Tibial artery (tissue), 4 donors: Measurements from ENCODE around the gene ZC3H12C.
"Not testable (repeated sequence)": the region's sequence is repeated elsewhere in the genome, so short reads cannot be mapped to it uniquely, and the experiment has no call there.

Source experiments
- DNase-seq, 2 donors: peaks; one replicate each; pipeline ENCODE4 v3.0.0-alpha.2; 2019
- H3K27ac ChIP-seq, 2 donors: fragments of 200-600 bp; sonication (generic) in 1 of 2; 1 replicate in 1 of 2; 2 replicates in 1 of 2; pipeline ENCODE4 v1.5.1; 2018 to 2019; ENCODE audit warnings: mild to moderate bottlenecking in 1 of 2
- H3K27me3 ChIP-seq, 2 donors: fragments of 200-600 bp; sonication (generic) in 1 of 2; one replicate each; pipeline versions ENCODE4 v1.5.1 to v1.6.0; 2016 to 2019
- H3K36me3 ChIP-seq, 3 donors: fragments of 200-600 bp; sonication (generic) in 2 of 3; one replicate each; pipeline ENCODE4 v1.5.1; 2016 to 2019; ENCODE audit warnings: mild to moderate bottlenecking in 2 of 3
- H3K4me1 ChIP-seq, 4 donors: fragments of 200-600 bp; sonication (generic) in 2 of 4; 1 replicate in 3 of 4; 2 replicates in 1 of 4; pipeline ENCODE4 v1.5.1; 2016 to 2019
- H3K4me3 ChIP-seq, 2 donors: fragments of 200-600 bp; sonication (generic) in 1 of 2; 1 replicate in 1 of 2; 2 replicates in 1 of 2; pipeline ENCODE4 v1.5.1; 2018 to 2019; ENCODE audit warnings: mild to moderate bottlenecking in 2 of 2
- H3K9me3 ChIP-seq, 3 donors: fragments of 200-600 bp; sonication (generic) in 1 of 3; one replicate each; pipeline ENCODE4 v1.5.1; 2016 to 2019
- CTCF ChIP-seq, 2 experiments: fragments of 200-600 bp in 1 of 2; fragments of 450-650 bp in 1 of 2; IDR thresholded peaks; one replicate each; pipeline ENCODE4 v1.5.1; 2017 to 2019; ENCODE audit warnings: antibody characterized with exemption in 2 of 2, mild to moderate bottlenecking in 1 of 2, moderate library complexity in 1 of 2
- intact Hi-C: fragments of 100-400 bp; cut with DNase I; formaldehyde crosslinking; loops from one replicate; pipeline ENCODE4 v1.15.0; 2023; ENCODE audit warnings: low total_unique reads

The ZC3H12C gene

DNA sequence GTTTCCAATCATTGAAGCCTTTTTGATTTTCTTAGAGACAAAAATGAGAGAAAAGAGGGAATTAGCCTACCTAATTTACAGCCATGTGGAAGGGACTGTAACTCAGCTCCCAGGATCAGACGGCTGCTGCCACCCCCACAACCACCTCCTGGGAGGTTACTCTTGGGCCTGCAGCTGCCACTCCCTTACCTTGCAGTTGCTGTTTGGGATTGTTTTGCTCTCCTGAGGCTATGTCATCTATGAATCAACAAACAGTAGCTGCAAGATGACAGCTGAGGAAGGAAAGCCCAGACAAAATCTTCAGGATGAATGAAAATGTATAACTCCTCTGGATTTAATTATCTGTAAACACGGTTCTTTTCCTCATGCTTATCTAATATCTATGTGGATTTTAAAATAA is 28.0 kb upstream of the ZC3H12C start:
- Histone ChIP-seq H3K27ac (no peak overlapping the region), H3K4me1 (no peaks in the 10 kb centered on the region), H3K4me3 (no peak overlapping the region), H3K36me3 (no peaks in the 10 kb centered on the region), H3K27me3 (no peaks in the 10 kb centered on the region), H3K9me3 (no peaks in the 10 kb centered on the region)
- intact Hi-C loops, result no loop called here
- DNase-seq, result no peak
- TF ChIP-seq CTCF (IDR thresholded peaks at IDR 0.05), result no peak

- H3K4me3 ChIP-seq, DNase-seq, intact Hi-C loops, H3K27ac ChIP-seq, H3K9me3 ChIP-seq, H3K36me3 ChIP-seq, H3K4me1 ChIP-seq, H3K27me3 ChIP-seq: not testable (repeated sequence)
These were observed 25.2 kb upstream of the ZC3H12C start for GRCh38 chr11:110068001-110068400.

DNA sequence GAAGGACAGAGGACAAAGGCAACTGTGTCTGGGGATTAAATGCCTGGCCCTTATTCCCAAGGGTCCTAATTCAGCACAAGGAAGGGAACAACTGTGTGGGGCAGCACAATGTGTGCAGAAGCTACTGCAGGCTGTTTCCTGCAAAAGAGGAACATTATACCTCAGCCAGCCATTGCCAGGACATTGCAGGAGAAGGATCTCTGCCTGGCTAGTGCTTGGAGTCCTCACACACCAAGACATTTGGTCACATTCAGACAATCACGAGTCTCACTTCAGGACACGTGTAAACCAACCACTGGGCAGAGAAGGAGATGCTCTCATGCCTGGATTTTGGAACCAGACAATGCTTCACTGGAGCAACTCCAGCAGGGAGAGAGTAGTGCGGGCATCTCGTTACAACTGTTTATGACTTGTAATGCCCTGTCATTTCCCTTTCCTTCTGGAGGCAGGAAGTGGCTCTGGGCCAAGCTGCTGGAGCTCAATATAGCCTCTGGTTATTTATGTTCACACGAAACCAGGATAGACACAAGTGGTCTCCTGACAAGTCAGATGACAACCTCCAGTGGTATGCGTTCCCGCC is 23.9 kb upstream of the ZC3H12C start:
- intact Hi-C loops, result no loop called here
- TF ChIP-seq CTCF (IDR thresholded peaks at IDR 0.05), result no peak
- Histone ChIP-seq H3K36me3 (no peaks in the 10 kb centered on the region), H3K27me3 (peaks cover 0 to 3% of the 10 kb centered on the region in 2 donors), H3K27ac (no peak overlapping the region), H3K9me3 (no peaks in the 10 kb centered on the region), H3K4me3 (no peak overlapping the region), H3K4me1 (no peaks in the 10 kb centered on the region)
- peak in 1 of 2 donors; percentile 53 for DNase-seq

GRCh38 chr11:110070176-110070575 is 23.0 kb upstream of the ZC3H12C start:
- no peak for DNase-seq
- intact Hi-C loops, result no loop called here
- Histone ChIP-seq H3K36me3 (no peaks in the 10 kb centered on the region), H3K27ac (no peak overlapping the region), H3K4me1 (no peaks in the 10 kb centered on the region), H3K4me3 (no peak overlapping the region), H3K27me3 (peaks cover 0 to 6% of the 10 kb centered on the region in 2 donors), H3K9me3 (no peaks in the 10 kb centered on the region)
- TF ChIP-seq CTCF (IDR thresholded peaks at IDR 0.05), result no peak

DNA sequence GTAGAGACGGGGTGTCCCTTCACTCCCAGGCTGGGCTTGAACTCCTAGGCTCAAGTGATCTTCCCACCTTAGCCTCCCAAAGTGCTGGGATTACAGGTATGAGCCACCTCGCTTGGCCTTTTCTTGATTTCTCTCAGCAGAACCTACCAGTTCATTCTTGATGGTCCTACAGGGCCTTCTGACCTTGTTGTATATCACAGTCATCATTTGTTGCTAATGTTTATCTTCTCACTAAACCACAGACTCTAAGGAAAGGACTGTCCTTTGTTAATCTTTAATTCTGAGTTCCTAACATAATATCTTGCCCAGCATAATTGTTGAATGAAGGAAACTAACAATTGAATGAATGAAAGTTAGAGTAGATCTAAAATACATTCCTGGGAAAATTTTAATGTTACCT is 22.0 kb upstream of the ZC3H12C start:
- intact Hi-C loops, result no loop called here
- no peaks in the 10 kb centered on the region for H3K9me3 ChIP-seq
- no peak for DNase-seq
- no peaks in the 10 kb centered on the region for H3K4me1 ChIP-seq
- no peak for TF ChIP-seq CTCF (IDR thresholded peaks at IDR 0.05)
- H3K36me3 ChIP-seq, result no peaks in the 10 kb centered on the region
- H3K4me3 ChIP-seq, result no peak overlapping the region
- H3K27me3 ChIP-seq, result peaks cover 0 to 6% of the 10 kb centered on the region in 2 donors
- H3K27ac ChIP-seq, result no peak overlapping the region

DNA sequence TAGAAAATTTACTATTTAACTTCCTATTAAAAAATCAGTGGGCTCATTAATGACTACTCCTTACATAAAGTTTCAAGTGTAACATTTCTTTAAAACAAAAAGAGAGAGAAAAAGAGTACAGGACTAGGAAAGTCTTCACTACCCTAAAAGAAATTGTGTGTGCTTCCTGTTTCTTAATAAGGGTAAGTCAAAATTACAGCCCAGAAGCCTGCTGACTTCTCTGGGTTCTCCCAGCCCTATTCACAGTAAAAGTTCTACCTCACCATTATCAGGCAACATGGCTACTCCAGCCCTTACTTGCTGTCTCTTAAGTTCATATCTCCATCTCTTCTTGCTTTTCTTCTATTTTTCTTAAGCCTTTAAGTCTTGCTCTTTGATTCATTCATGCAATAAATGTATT is 20.3 kb upstream of the ZC3H12C start:
- no peaks in the 10 kb centered on the region for H3K9me3 ChIP-seq
- H3K27ac ChIP-seq, result no peak overlapping the region
- H3K4me1 ChIP-seq, result no peaks in the 10 kb centered on the region
- H3K36me3 ChIP-seq, result no peaks in the 10 kb centered on the region
- TF ChIP-seq CTCF (IDR thresholded peaks at IDR 0.05), result no peak
- no peak for DNase-seq
- intact Hi-C loops, result no loop called here
- H3K4me3 ChIP-seq, result no peak overlapping the region
- H3K27me3 ChIP-seq, result peaks cover 0 to 6% of the 10 kb centered on the region in 2 donors
